Measurements from ENCODE around the gene POMZP3.
"Not testable (repeated sequence)": the region's sequence is repeated elsewhere in the genome, so short reads cannot be mapped to it uniquely, and the experiment has no call there.

POMZP3 gene
- total RNA-seq = 4.1 to 8.1 (median 7.5) reads per million in 4 donors

GRCh38 chr7:76626989-76627642 is at the start of gene POMZP3:
Gene POMZP3 (minus strand): TSS chr7:76627279. CDS start chr7:76626064, 1,215 bp downstream.
- peak in 3 of 5 donors; percentile 26 to 38 (median 28) for DNase-seq

- not testable (repeated sequence) for DNase-seq
These were observed 48.7 kb upstream of the POMZP3 start for GRCh38 chr7:76675783-76676182.

- not testable (repeated sequence) for DNase-seq
These were observed 46.3 kb upstream of the POMZP3 start for GRCh38 chr7:76673346-76673745.

- DNase-seq = not testable (repeated sequence)
These were observed 32.1 kb upstream of the POMZP3 start for GRCh38 chr7:76659212-76659611.

GRCh38 chr7:76656425-76656824 is 29.3 kb upstream of the POMZP3 start:
- DNase-seq = not testable (repeated sequence)

GRCh38 chr7:76642620-76643019 is 15.5 kb upstream of the POMZP3 start:
- not testable (repeated sequence) for DNase-seq

- DNase-seq = not testable (repeated sequence)
These were observed 10.1 kb upstream of the POMZP3 start for GRCh38 chr7:76637061-76637691.

- peak in 1 of 5 donors; percentile 19 for DNase-seq
These were observed 498 bp downstream of the POMZP3 start for GRCh38 chr7:76626581-76626980.

- not testable (repeated sequence) for DNase-seq
These were observed 7.5 kb downstream of the POMZP3 start for GRCh38 chr7:76619439-76620190.

GRCh38 chr7:76613783-76614182 is 13.3 kb downstream of the POMZP3 start:
- DNase-seq = peak in 2 of 5 donors; percentile 9 to 43

GRCh38 chr7:76612232-76612631 is 14.8 kb downstream of the POMZP3 start:
- not testable (repeated sequence) for DNase-seq

GRCh38 chr7:76609864-76610263 is 17.2 kb downstream of the POMZP3 start:
- DNase-seq = not testable (repeated sequence)

GRCh38 chr7:76608469-76608868 is 18.6 kb downstream of the POMZP3 start:
- DNase-seq = not testable (repeated sequence)

- peak in 3 of 5 donors; percentile 2 to 56 (median 15) for DNase-seq
These were observed 21.1 kb downstream of the POMZP3 start for GRCh38 chr7:76606027-76606426.

GRCh38 chr7:76600650-76601049 is 26.4 kb downstream of the POMZP3 start:
- not testable (repeated sequence) for DNase-seq

GRCh38 chr7:76600116-76600482 is 27.0 kb downstream of the POMZP3 start:
- not testable (repeated sequence) for DNase-seq

GRCh38 chr7:76598590-76599264 is 28.4 kb downstream of the POMZP3 start:
- DNase-seq = peak in 1 of 5 donors; percentile 10

- DNase-seq = not testable (repeated sequence)
These were observed 29.8 kb downstream of the POMZP3 start for GRCh38 chr7:76597288-76597687.

- not testable (repeated sequence) for DNase-seq
These were observed 34.4 kb downstream of the POMZP3 start for GRCh38 chr7:76592694-76593093.

GRCh38 chr7:76591602-76592304 is 35.3 kb downstream of the POMZP3 start:
- not testable (repeated sequence) for DNase-seq

- not testable (repeated sequence) for DNase-seq
These were observed 36.0 kb downstream of the POMZP3 start for GRCh38 chr7:76591033-76591432.

- not testable (repeated sequence) for DNase-seq
These were observed 38.5 kb downstream of the POMZP3 start for GRCh38 chr7:76588586-76588985.

Data from T-helper 1 cell (primary cell).